DMS114 treated with DMSO at 0.1 percent for 48 hours (cell line): Measurements from ENCODE around the gene TSPAN2.
A peak's percentile ranks its signal among the peaks of the same experiment; 100 is the strongest.

Experiments
- DNase-seq: peaks from one replicate; lab custom pipeline; 2025; ENCODE audit not compliant: unreplicated experiment; lab: John Stamatoyannopoulos, UW

Gene TSPAN2

DNA sequence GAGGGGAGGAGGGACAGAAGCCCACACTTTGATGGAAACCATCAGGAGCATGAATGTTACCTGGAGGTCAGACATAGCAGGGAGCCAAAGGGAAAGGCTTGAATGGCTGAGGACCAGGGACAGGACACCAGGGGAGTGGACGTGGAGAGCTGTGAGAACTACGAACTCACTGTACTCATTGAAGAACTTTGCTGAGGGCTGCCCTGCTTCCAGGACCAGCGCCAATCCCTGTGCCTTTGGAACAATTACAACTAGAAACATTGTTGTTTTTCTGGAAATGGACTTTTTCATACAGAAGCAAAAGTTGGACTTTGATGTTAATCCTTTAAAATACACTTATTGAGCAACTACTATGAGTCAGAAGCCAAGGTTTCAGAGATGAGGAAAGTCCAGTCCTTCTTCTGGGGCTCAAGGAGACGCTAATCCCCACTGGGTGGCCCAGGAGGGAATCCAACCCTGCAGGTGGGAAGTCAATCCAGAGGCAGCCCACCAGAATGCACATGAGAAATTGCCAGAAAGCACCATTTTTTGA is 12.9 kb downstream of the TSPAN2 start:
- no peak for DNase-seq

DNA sequence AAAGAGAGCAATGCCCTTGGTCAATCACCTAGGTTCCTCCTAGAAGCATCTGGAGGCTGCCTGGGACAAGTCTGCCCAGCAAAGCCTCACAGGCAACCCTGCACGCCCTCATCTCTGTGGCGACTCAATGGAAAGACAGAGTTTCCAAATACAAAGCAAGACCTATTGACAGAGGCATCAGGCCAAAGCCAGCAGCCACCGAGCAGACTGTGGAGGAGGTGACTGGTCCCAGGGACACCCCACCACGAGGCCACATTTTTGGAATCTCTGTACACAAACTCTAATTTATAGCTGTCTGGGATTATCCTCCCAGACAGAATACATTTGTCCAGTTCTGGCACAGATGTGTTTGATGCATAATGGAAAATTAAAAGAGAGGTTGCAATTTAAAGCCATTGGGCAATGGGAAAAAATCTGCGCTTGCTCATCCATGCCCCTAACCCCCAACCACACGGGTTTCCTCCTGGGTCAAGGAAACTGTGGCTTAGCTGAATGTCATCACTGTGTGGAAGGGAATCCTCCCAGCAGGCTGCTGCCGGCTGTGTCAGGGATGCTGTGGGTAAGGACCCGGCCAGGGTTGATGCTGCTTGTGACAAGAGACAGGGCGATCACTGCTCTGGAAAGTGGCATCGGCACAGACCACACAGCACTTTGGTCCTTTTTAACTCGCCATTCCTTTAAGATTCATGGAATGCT is 14.3 kb downstream of the TSPAN2 start:
- no peak for DNase-seq

DNA sequence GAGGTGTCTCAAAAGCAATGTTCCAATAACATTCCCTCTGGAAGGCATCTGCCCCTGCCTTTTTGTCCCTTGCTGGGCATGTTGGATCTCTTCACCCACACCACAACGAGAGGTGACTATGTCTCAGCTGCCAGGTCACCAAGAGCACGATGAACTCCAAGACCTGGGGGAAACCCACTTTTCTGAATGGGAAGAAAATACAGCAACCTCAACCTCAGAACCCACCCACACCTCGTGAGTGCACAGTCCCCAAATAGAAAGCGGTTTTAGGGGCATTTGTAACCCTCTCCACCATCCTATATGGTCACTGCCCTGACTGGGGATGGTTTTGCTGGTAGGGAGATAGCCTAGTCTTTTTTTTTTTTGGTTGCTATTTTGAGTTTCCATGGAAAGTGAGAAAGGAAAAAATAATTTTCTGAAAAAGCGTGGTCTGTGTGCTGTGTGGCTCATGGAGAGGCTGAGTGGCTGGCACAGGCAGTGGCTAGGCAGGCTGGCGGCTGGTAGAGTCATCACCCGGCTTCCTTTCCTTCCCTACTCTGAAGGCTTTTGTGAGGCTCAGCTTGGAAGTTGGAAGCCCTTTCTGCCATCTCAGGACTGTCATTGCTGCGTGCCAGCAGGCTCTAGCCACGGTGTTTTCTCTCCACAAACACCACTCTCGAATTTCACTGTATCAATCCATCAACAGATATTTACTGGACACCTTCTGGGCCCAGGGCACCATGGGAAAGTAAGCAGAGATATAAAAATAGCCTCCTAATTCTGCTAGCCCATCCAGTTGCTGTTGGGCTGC is 15.8 kb downstream of the TSPAN2 start:
- no peak for DNase-seq

DNA sequence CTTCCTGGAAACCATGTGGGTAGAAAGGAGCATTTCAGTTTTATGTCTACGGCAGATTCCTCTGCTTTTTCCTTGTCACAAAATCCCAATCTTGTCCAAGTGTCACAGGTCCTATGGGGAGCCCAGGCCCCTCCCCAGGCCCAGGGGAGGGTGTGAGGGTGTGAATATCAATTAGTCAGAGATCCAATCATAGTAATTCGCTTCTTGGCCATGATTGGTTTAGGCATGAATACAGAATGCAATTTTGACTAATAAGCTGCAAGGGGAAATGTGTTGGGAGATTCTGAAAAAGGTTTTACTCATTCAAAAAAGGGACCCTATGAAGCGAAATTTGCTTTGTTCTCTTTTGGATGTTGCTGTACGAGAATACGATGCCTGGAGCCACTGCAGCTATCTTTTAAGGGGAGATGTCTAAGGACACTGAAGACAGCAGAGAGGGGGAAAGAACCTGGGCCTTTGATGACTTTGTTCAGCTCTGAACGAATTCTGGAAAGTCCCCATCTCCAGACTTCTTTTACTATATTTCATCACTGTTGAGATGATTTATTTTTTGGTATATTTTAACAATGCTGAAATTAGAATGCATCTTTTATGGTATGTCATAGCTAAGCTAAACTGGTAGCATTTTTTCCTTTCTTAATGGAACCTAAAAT is 18.2 kb downstream of the TSPAN2 start:
- no peak for DNase-seq

DNA sequence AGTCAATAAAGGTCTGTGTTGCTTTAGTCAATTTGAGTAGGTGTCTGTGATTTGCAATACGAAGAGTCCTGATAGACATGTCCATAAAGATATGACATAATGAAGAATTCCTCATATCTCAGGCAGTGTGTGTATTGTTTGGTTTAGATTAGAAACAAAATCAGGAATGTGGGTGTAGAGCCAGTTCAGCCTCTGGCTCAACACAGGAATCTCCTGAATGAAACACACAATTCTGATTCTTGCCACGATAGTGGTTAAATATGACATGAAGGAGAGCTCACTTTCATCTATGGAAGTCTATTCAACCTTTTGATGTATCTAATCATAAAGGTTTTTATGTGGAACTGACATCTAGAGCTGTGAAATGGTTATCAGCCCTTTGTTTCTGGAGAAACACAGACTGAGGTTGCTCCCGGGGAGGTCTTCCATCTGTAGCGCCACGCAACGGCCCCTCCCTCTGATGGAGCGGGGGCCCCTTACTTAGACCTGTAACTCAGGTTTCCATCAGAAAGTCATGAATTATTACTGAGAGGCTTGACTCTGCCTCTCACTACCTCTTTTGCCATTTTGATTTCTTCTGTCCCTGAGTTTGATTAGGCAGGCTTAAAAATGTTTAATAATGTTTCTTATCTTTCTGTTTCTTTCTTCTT is 19.5 kb downstream of the TSPAN2 start:
- DNase-seq: no peak

DNA sequence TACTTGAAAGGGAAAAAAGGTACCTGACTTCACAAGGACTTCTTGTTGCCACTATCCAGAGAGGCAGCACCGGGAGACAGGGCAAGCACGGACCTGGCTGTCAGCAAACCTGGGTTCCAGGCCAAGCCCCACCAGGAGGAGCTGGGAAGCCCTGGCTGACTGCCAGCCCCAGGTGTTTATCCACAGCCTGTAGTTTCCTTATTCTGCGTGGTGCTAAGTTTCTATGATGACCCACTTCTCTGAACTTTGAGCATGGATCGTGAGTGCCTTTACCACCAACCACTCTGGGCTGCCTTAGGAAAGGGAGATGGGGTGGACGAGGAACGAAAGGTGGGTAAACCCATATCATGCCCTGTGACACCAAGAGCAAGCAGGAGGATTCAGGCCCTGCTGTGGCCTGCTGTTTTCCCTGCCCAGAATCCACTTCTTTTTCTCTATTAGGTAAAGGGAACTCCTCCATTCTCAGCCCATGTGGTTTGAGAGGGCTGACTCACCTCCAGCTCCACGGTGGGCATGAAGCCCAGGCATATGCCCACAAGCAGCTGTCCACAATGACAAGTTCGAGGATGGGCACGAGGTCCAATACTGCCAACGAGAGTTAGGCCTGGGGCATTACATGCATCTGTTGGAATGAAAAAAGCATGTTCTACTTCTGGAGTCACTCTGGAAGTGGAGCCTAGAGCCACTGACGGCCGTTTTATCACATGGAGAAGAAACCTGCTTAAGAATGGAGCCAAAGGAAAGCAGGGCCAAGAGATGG is 20.3 kb downstream of the TSPAN2 start:
- DNase-seq: no peak

DNA sequence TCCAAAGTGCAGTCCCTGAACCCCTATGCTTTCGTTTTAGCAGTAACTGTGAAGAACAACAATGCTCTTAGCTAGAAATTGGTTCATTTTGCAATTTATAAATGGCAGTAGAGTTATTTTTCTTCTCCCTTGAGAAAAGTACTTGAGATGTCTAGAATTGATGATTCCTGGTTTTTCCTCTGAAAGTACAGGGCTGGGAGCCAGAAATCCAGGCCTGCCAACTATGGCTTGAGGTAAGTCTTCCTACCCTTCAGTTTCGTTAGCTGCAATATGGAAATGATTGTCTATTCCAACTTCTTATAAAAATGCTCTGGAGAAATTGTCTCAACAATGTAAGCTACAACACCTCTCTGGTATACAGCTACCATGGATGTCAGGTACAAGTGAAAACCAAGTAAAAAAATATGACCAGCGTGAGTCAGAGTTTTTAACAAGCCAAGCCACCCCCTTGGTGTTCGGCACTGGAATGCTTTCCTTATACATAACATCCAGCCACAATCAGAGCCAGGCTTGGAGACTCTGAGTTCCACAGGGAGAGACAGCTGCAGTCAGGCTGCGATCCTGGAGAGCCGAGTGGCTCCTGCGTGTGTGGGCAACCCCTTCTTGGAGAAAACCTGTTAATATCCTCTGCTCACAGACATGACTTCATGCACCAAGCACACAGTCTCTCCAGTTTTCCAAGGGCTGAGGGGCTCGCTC is 22.0 kb downstream of the TSPAN2 start:
- DNase-seq: no peak

DNA sequence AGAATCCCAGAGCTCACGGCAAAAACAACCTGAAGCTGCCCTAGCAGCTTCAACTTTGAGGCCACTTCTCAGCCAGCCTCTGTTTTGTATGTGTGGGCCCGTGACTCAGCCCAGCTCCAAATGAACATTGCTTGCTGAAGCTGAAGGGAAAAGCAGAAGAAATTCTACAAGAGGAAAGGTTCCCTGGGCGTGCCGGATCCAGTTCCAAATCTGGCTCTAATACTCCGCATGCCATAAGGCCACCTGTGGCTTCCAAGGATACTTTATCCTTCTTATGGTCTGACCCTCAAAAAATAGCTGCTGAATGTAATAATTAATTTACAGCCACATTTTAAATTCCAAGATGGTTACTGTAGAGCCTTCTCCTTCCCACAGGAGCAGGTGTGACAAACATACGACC is 24.3 kb downstream of the TSPAN2 start:
- DNase-seq: no peak

DNA sequence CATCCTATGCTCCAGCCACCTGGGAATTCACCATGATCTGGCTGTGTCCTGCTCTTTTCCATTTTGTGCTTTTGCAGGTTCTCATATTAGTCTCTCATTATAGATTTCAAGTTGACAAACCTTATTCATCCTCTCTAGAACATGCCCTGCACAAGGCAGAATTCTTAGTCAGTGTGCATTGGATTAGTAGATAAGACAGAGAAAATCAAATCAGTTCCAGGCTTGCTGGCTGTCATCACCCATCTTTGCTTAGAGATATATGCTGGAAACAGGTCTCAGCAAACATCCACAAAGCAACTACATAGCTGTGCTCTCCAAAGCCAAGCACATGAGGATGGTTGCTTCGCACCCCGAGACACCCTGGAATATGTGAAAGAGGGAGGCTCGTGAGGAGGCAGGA is 24.8 kb downstream of the TSPAN2 start:
- DNase-seq: no peak

DNA sequence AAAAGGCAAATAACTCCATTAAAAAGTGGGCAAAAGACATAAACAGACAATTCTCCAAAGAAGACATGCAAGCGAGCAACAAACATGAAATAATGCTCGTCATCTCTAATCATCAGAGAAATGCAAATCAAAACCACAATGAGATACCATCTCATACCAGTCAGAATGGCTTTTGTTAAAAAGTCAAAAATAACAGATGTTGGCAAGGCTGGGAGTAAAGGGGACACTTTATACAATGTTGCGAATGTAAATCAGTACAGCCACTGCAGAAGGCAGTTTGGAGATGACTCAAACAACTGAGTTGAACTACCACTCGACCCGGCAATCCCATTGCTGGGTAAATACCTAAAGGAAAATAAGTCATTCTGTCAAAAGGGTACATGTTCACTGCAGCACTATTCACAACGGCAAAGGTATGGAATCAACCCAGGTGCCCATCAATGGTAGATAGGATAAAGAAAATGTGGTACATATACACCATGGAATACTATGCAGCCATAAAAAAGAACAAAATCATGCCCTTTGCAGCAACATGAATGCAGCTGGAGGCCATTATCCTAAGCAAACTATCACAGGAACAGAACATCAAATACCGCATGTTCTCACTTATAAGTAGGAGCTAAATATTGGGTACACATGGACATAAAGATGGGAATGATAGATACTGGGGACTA is 25.9 kb downstream of the TSPAN2 start:
- DNase-seq: no peak

DNA sequence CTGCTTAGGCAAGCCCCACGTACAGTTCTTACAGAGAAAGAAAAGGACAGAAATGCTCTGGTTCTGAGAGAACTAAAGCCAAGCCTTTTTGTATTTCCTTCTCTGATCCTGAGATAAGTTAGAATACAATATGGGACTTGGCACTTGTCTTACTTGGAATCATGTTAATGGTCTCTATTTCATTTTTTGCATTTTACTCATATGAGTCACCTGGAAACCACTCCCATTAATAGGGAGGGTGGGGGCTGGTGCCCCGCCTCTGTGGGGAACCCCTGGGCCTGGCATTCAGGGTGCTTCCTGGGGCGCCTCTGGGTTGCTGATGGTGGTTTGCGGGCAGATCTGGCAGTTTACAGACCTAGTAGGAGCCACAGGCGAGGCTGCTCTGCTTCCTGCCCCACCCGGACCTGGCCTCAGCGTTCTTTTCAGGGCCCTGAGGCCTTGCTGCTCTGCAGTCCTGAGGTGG is 26.7 kb downstream of the TSPAN2 start:
- no peak for DNase-seq

DNA sequence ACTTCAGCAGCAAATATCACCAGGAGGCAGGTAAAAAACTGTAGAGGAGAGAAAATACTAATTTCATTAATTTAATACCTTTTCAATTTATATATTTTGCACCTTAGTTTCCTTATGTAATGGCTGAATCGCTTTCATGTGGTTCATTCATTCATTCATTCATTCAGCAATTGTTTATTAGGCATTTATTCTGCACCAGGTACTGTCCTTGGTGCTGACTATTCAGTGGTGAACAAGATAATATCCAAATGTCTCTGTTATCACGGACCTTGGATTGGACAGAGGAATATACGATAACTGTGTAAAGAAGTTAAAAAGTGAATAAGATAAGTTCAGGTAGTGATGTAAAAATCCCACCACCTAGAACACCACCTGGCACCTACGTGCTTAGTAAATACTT is 28.8 kb downstream of the TSPAN2 start:
- DNase-seq: no peak

DNA sequence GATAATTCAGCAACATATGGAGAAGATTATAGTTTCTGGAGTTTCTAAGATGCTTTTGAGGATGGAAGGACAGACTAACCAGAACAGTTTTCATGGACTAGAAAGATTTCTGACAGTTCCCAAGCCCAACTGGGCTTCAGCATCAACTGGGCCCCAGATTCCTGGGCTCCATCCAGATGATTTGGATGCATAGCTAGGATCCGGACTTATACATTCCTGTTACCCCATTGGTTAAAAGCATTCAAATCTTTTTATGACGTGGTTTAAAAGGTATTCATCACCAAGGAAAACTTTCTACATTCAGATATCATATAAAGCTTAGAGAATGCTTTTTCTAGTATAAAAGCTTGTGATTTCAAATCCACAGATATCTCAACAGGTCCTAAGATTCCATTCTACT is 30.0 kb downstream of the TSPAN2 start:
- DNase-seq: no peak

DNA sequence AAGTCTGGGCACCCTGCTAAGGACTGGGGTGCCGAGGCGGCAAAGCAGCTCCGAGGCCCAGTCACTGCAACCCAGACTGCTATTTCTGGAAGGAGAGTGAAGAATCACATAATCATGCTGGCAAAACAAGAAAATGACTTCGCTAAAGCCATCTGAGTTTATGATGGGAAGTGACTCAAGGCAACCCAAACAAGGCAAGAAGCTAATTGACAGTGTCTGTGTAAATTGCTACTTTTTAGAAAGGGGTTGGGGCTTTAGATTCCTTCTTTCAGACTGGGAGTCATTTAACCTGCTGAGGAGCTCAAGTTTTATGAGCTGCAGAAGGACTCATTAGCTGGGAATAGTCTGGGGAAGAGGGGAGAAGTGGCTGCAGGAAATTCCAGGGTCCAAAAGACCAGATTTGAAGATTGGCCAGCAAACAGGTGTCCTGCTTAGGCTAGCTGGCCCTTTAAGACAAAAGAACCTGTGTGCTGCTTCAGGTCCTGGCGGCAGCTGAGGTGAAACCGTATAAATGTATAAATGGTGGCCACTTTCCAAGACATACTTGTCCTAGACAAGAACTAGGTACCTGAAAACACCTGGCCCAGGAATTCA is 31.5 kb downstream of the TSPAN2 start:
- DNase-seq: no peak

DNA sequence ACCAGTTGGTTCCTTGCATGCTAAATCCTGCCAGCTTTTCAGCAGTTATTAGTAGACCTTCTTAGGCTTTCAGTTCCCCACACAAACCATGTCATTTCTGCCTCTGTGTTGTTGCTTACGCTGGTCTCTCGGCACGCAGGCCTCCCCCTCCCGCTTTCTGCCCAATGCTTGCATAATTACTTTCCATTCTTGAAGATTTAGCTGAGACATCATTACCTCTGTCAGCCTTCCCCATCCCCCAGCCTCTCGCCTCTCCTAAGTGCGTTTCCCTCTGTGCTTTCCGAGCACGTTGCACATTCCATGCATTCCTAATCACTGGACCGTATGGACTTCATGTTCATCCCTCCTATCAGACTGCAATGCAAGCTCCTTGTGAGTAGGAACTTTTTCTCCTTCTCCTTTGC is 32.9 kb downstream of the TSPAN2 start:
- no peak for DNase-seq

DNA sequence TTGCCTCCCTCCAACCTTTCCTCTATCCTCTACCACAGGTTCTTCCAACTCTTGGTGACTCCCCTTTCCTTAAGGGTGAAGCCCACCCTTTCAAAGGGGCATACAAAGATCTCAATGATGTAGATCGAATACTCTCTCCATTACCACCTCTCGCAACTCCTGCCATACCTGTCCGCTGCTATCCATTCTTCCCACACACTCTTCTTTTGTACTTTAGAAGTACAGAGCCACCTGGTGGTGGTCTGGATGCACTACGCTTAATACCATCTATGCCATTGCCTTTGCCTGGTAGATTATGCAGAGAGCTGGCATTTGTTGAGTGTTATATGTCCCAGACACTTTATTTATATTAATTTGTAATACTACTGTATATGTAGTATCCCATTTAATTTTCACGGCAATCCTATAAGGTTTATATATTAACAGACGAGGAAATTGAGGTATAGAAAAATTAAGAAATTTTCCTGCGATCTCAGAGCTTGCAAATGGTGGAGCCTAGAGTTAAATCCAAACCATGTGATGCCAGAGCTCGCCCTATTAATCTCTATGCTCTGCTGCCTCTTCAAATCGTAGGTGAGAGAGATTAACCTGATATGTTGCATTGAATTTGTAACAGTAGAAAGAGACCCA is 36.7 kb downstream of the TSPAN2 start:
- peak; percentile 64 for DNase-seq

DNA sequence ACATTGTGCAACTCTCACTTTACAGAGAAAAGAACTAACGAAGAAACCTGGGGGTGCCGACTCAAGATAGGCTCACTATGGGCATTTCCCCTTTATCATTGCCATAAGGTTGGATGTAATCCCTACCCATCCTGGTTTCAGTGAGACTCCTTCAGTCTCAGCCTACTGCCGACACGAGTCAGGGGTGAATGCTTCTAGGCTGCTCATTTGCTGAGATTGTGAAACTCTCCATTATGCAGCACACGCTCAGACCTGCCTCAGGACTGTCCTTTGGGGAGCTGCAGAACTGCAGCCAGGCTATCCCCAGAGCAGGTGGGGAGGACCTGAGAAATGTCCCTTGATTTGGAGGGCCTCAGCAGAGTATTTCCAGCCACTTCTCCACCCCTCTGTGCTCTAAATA is 37.5 kb downstream of the TSPAN2 start:
- DNase-seq: no peak

DNA sequence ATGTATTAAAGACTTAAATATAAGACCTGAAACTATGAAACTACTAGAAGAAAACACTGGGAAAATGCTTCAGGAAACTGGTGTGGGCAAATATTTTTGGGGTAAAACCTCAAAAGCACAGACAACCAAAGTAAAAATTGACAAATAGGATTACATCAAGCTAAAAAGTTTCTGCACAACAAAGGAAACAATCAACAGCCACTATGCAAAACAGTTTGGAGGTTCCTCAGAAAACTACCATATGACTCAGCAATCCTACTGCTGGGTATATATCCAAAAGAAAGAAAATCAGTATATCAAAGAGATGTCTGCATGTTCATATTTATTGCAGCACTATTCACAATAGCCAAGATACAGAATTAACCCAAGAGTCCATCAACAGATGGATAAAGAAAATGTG is 42.6 kb downstream of the TSPAN2 start:
- no peak for DNase-seq

DNA sequence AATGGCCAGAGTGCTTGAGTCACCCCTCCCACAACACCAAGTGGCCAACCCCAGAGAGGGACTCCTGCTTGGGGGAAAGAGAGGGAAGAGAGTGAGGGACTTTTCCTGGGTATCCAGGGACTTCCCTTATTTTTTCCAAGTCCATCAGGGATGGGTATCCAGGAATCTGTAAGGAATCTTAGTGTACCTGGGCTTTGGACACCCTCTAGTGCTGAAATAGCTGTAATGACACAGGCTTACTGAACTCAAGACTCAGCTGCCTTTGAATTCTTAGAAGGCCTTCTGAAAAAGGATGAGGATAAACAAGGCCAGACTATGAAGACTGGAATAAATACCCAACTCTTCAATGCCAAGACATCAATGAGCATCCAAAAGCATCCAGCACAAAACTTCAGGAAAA is 47.6 kb downstream of the TSPAN2 start:
- DNase-seq: peak; percentile 29
